Astrocyte (in vitro differentiated cells and primary cell): ENCODE measurements around the gene PRKG1.
"Not testable (repeated sequence)": the region's sequence is repeated elsewhere in the genome, so short reads cannot be mapped to it uniquely, and the experiment has no call there.

Experiments
- EZH2 ChIP-seq: IDR thresholded peaks from 2 replicates; pipeline ENCODE4 v1.6.1; 2012; ENCODE audit warnings: mild to moderate bottlenecking, low read length, inconsistent platforms; ENCODE audit not compliant: insufficient read depth
- TF ChIP-seq, protein P1 (sequence below): IDR thresholded peaks from 2 replicates; pipeline ENCODE4 v1.5.1; 2011; ENCODE audit warnings: low read depth, mild to moderate bottlenecking, inconsistent platforms, low read length, moderate library complexity; ENCODE audit not compliant: insufficient read depth

DNA sequence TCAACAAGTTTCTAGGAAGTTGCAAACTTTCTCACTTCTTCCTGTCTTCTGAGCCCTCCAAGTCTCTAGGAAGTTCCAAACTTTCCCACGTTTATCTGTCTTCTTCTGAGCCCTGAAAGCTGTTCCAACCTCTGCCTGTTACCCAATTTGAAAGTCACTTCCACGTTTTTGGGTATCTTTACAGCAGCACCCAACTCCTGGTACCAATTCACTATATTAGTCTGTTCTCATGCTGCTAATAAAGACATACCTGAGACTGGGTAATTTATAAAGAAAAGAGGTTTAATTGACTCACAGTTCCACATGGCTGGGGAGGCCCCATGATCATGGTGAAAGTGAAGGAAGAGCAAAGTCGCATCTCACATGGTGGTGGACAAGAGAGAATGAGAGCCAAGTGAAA, 381.5 kb downstream of the PRKG1 start:
- TF ChIP-seq, protein P1, sequence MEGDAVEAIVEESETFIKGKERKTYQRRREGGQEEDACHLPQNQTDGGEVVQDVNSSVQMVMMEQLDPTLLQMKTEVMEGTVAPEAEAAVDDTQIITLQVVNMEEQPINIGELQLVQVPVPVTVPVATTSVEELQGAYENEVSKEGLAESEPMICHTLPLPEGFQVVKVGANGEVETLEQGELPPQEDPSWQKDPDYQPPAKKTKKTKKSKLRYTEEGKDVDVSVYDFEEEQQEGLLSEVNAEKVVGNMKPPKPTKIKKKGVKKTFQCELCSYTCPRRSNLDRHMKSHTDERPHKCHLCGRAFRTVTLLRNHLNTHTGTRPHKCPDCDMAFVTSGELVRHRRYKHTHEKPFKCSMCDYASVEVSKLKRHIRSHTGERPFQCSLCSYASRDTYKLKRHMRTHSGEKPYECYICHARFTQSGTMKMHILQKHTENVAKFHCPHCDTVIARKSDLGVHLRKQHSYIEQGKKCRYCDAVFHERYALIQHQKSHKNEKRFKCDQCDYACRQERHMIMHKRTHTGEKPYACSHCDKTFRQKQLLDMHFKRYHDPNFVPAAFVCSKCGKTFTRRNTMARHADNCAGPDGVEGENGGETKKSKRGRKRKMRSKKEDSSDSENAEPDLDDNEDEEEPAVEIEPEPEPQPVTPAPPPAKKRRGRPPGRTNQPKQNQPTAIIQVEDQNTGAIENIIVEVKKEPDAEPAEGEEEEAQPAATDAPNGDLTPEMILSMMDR = not testable (repeated sequence)
- not testable (repeated sequence) for TF ChIP-seq EZH2
